PFSK-1 (cell line): ENCODE results near the gene NSFL1C.

Experiments
- FOXP2 ChIP-seq: optimal IDR thresholded peaks from 2 replicates; pipeline ENCODE3; 2011; ENCODE audit warnings: borderline replicate concordance, control low read depth, inconsistent platforms; ENCODE audit not compliant: insufficient read depth; ENCODE audit errors: extremely low read length, extremely low read depth
- POLR2AphosphoS5 ChIP-seq: IDR thresholded peaks from 2 replicates; pipeline ENCODE4 v1.6.1; 2012; ENCODE audit warnings: low read depth, mild to moderate bottlenecking, control low read depth, low read length, moderate library complexity
- REST ChIP-seq, 2 experiments: IDR thresholded peaks; 2 replicates each; pipeline versions ENCODE4 v1.6.1 to v1.8.0; 2011 to 2012; ENCODE audit warnings: low read depth in 2 of 2, low read length in 2 of 2, control low read depth in 1 of 2, inconsistent platforms in 1 of 2, mild to moderate bottlenecking in 1 of 2, moderate library complexity in 1 of 2; ENCODE audit not compliant: insufficient read depth in 1 of 2
- SIN3A ChIP-seq: IDR thresholded peaks from 2 replicates; pipeline ENCODE4 v1.6.1; 2012; ENCODE audit warnings: mild to moderate bottlenecking, low read length, moderate library complexity, borderline replicate concordance; ENCODE audit not compliant: insufficient read depth
- TAF1 ChIP-seq: IDR thresholded peaks from 2 replicates; pipeline ENCODE4 v1.6.1; 2012; ENCODE audit warnings: low read length, control low read depth, borderline replicate concordance; ENCODE audit not compliant: insufficient read depth

NSFL1C gene

GRCh38 chr20:1438361-1438760, 28.3 kb downstream of the NSFL1C start:
- TF ChIP-seq REST (IDR thresholded peaks at IDR 0.05; ENCODE audit: insufficient read depth in 1 of 2, low read depth in 2 of 2, low read length in 2 of 2) = no peak
- no peak for TF ChIP-seq SIN3A
- TF ChIP-seq POLR2AphosphoS5 = no peak
- no peak for TF ChIP-seq FOXP2
- no peak for TF ChIP-seq TAF1

GRCh38 chr20:1437235-1437904, 29.3 kb downstream of the NSFL1C start:
- TF ChIP-seq POLR2AphosphoS5 (no peak), TAF1 (0 out of 2 replicates have a peak, but pooled peaks have one; percentile 20), FOXP2 (peak; percentile 90), SIN3A (no peak), REST (IDR thresholded peaks at IDR 0.05; ENCODE audit: insufficient read depth in 1 of 2, low read depth in 2 of 2, low read length in 2 of 2) (no peak)

- TF ChIP-seq REST (IDR thresholded peaks at IDR 0.05; ENCODE audit: insufficient read depth in 1 of 2, low read depth in 2 of 2, low read length in 2 of 2) (no peak), SIN3A (no peak), FOXP2 (no peak), POLR2AphosphoS5 (no peak), TAF1 (no peak)
Observed at GRCh38 chr20:1436263-1436662, 30.4 kb downstream of the NSFL1C start.

GRCh38 chr20:1435337-1435699, 31.3 kb downstream of the NSFL1C start:
- no peak for TF ChIP-seq REST (IDR thresholded peaks at IDR 0.05; ENCODE audit: insufficient read depth in 1 of 2, low read depth in 2 of 2, low read length in 2 of 2)
- no peak for TF ChIP-seq TAF1
- no peak for TF ChIP-seq SIN3A
- TF ChIP-seq POLR2AphosphoS5 = no peak
- no peak for TF ChIP-seq FOXP2
